Parathyroid adenoma (tissue), 2 donors: ENCODE data around the gene ADAM22.

Source experiments
- H2AFZ ChIP-seq: fragments of 300-600 bp; sonication (generic); one replicate; pipeline ENCODE4 v1.7.0; 2017; ENCODE audit warnings: antibody characterized with exemption, mild to moderate bottlenecking
- H3K27ac ChIP-seq: fragments of 300-600 bp; sonication (generic); one replicate; pipeline ENCODE4 v1.7.0; 2017
- H3K27me3 ChIP-seq: fragments of 300-600 bp; sonication (generic); one replicate; pipeline ENCODE4 v1.7.0; 2017; ENCODE audit warnings: low read length; ENCODE audit not compliant: control insufficient read depth, insufficient read depth
- H3K36me3 ChIP-seq: fragments of 300-600 bp; sonication (generic); one replicate; pipeline ENCODE4 v1.7.0; 2017; ENCODE audit warnings: low read length; ENCODE audit not compliant: control insufficient read depth, insufficient read depth
- H3K4me1 ChIP-seq: fragments of 300-600 bp; sonication (generic); one replicate; pipeline ENCODE4 v1.7.0; 2017; ENCODE audit warnings: control low read depth
- H3K4me2 ChIP-seq: fragments of 300-600 bp; sonication (generic); one replicate; pipeline ENCODE4 v1.7.0; 2017; ENCODE audit warnings: low read length
- H3K4me3 ChIP-seq: fragments of 300-600 bp; sonication (generic); one replicate; pipeline ENCODE4 v1.7.0; 2017; ENCODE audit warnings: low read depth, low read length
- H3K79me2 ChIP-seq: fragments of 300-600 bp; sonication (generic); one replicate; pipeline ENCODE4 v1.7.0; 2017; ENCODE audit warnings: control low read depth
- H3K9ac ChIP-seq: fragments of 300-600 bp; sonication (generic); one replicate; pipeline ENCODE4 v1.7.0; 2017; ENCODE audit warnings: mild to moderate bottlenecking
- H3K9me3 ChIP-seq: fragments of 300-600 bp; sonication (generic); one replicate; pipeline ENCODE4 v1.7.0; 2017; ENCODE audit warnings: low read length; ENCODE audit not compliant: control insufficient read depth
- TF ChIP-seq, protein P1 (sequence below): fragments of 300-600 bp; sonication (generic); IDR thresholded peaks from one replicate; pipeline ENCODE4 v1.7.0; 2017; ENCODE audit warnings: antibody characterized with exemption, mild to moderate bottlenecking
- donor health status: primary hyperparathyroidism.

ADAM22 gene, protein sequence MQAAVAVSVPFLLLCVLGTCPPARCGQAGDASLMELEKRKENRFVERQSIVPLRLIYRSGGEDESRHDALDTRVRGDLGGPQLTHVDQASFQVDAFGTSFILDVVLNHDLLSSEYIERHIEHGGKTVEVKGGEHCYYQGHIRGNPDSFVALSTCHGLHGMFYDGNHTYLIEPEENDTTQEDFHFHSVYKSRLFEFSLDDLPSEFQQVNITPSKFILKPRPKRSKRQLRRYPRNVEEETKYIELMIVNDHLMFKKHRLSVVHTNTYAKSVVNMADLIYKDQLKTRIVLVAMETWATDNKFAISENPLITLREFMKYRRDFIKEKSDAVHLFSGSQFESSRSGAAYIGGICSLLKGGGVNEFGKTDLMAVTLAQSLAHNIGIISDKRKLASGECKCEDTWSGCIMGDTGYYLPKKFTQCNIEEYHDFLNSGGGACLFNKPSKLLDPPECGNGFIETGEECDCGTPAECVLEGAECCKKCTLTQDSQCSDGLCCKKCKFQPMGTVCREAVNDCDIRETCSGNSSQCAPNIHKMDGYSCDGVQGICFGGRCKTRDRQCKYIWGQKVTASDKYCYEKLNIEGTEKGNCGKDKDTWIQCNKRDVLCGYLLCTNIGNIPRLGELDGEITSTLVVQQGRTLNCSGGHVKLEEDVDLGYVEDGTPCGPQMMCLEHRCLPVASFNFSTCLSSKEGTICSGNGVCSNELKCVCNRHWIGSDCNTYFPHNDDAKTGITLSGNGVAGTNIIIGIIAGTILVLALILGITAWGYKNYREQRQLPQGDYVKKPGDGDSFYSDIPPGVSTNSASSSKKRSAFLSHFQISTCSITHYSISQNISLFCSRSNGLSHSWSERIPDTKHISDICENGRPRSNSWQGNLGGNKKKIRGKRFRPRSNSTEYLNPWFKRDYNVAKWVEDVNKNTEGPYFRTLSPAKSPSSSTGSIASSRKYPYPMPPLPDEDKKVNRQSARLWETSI

DNA sequence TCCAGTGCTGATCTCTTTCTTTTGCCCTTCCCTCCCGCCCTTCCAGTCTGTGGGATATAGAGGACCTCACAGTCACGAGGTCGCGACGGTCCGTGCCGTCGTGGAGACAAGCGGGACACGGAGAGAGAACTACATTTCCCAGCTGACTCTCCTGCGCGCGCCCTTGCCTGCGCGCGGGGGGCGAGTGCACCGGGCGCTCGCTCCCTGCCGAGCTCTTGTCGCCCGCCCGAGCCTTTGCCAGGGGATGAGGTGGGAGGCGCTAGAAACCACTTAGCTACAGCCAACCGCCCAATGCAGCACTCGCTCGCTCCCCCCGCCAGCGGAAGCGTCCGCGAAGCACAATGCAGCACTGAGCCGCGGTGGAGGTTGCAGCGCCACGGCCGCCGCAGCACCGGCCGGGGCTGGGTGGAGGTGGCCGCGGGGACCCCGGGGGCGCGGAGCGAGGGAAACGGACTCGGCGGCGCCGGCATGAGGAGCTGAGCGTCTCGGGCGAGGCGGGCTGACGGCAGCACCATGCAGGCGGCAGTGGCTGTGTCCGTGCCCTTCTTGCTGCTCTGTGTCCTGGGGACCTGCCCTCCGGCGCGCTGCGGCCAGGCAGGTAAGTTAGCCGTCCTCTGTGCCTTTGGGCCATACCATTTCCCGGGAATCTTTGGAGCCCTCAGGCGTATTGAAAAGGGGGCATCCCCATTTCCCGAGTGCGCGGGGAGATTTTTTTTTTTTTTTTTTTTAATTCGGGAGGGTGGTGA lies at the start of gene ADAM22:
TSS of gene ADAM22 (plus strand) at position 299 of the 746 bp plus-strand sequence. CDS start at position 514, 215 bp downstream.
- no peaks in the 10 kb centered on the region for H3K79me2 ChIP-seq
- peak within 1 kb of the TSS; percentile 37 for H3K27ac ChIP-seq
- peak within 1 kb of the TSS; percentile 72 for H2AFZ ChIP-seq
- TF ChIP-seq, protein P1, sequence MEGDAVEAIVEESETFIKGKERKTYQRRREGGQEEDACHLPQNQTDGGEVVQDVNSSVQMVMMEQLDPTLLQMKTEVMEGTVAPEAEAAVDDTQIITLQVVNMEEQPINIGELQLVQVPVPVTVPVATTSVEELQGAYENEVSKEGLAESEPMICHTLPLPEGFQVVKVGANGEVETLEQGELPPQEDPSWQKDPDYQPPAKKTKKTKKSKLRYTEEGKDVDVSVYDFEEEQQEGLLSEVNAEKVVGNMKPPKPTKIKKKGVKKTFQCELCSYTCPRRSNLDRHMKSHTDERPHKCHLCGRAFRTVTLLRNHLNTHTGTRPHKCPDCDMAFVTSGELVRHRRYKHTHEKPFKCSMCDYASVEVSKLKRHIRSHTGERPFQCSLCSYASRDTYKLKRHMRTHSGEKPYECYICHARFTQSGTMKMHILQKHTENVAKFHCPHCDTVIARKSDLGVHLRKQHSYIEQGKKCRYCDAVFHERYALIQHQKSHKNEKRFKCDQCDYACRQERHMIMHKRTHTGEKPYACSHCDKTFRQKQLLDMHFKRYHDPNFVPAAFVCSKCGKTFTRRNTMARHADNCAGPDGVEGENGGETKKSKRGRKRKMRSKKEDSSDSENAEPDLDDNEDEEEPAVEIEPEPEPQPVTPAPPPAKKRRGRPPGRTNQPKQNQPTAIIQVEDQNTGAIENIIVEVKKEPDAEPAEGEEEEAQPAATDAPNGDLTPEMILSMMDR, result peak; percentile 9
- H3K9ac ChIP-seq, result no peak within 1 kb of the TSS
- peak within 1 kb of the TSS; percentile 52 for H3K4me3 ChIP-seq
- peak within 1 kb of the TSS; percentile 62 for H3K4me2 ChIP-seq
- H3K9me3 ChIP-seq, result no peaks in the 10 kb centered on the region
- no peaks in the 10 kb centered on the region for H3K27me3 ChIP-seq
- H3K36me3 ChIP-seq, result no peaks in the 10 kb centered on the region
- peaks cover 3% of the 10 kb centered on the region for H3K4me1 ChIP-seq

DNA sequence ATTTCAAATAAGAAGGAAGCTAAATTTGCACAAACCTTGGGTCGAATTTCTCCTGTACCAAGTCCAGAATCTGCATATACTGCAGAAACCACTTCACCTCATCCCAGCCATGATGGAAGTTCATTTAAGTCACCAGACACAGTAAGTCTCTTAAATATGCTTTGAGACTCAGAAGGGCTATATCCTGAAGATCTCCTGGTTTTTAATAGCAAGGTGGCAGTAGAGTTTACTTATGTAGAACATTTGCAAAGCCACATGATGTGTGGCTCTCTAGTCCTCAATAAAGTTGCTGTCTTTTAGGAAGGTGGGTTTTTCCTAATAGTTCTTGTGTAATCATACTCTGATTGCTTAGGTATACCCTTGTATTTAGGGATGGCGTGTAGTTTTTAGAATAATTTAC lies 49.0 kb upstream of the ADAM22 start:
- no peak overlapping the region for H3K4me3 ChIP-seq
- no peak overlapping the region for H2AFZ ChIP-seq
- H3K9ac ChIP-seq, result no peak overlapping the region
- H3K79me2 ChIP-seq, result peaks cover 4% of the 10 kb centered on the region
- no peaks in the 10 kb centered on the region for H3K9me3 ChIP-seq
- H3K27me3 ChIP-seq, result no peaks in the 10 kb centered on the region
- no peak overlapping the region for H3K27ac ChIP-seq
- H3K4me1 ChIP-seq, result no peaks in the 10 kb centered on the region
- TF ChIP-seq, protein P1, result no peak
- no peaks in the 10 kb centered on the region for H3K36me3 ChIP-seq
- H3K4me2 ChIP-seq, result no peak overlapping the region

DNA sequence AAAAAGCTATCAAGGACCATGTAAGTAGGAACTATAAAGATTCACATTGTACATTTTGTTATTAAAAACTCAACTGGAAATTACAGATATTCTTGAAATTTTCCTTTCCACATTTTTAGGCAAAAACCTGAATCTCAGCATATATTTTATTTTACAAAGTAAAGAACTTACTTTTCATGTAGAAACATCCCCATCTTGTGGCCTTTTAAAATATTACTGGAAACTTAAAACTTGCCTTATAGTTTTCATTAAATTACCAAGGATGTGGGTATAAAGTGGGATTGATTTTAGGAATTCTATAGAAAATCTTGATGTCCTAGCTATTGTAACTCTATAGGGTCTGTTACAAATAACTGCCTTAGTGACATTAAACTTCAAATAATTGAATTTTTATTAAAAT lies 47.2 kb upstream of the ADAM22 start:
- Histone ChIP-seq H3K36me3 (no peaks in the 10 kb centered on the region), H3K4me3 (no peak overlapping the region), H3K79me2 (no peaks in the 10 kb centered on the region), H2AFZ (no peak overlapping the region), H3K27me3 (no peaks in the 10 kb centered on the region), H3K4me2 (no peak overlapping the region), H3K9ac (no peak overlapping the region), H3K9me3 (no peaks in the 10 kb centered on the region), H3K27ac (no peak overlapping the region), H3K4me1 (peaks cover 2% of the 10 kb centered on the region)
- TF ChIP-seq, protein P1, result peak; percentile 49

DNA sequence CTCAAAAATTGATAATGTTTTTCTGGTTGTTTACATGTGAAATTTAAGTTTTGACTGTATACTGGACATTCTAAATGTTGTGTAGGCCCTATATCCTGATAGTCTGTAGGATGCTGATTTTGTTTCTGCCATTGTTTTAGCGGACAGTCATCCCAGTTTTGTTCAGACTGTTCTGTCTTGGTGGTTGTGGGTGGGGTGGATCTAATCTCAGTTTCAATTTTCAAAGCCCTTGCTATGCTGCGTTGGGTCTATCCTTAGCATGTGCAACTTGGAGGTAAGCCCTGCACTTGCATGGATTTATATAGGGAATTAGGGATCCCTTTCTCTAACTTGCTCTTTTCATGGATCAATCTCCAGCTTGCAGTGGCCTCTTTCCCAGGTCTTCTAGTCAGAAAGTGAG lies 38.7 kb upstream of the ADAM22 start:
- no peak overlapping the region for H3K9ac ChIP-seq
- no peak overlapping the region for H3K27ac ChIP-seq
- H3K4me2 ChIP-seq, result no peak overlapping the region
- no peaks in the 10 kb centered on the region for H3K36me3 ChIP-seq
- no peaks in the 10 kb centered on the region for H3K79me2 ChIP-seq
- no peaks in the 10 kb centered on the region for H3K27me3 ChIP-seq
- H2AFZ ChIP-seq, result no peak overlapping the region
- TF ChIP-seq, protein P1, result no peak
- no peak overlapping the region for H3K4me3 ChIP-seq
- peaks cover 2% of the 10 kb centered on the region for H3K4me1 ChIP-seq
- H3K9me3 ChIP-seq, result no peaks in the 10 kb centered on the region
